ENCODE data around the gene WNK3. TPM values are rescaled to one million over a fixed set of nuclear protein-coding genes. Genes with fewer than 3 reads are reported as not detected.

Gene WNK3
- polyA plus RNA-seq, 3 donors, result not detected

DNA sequence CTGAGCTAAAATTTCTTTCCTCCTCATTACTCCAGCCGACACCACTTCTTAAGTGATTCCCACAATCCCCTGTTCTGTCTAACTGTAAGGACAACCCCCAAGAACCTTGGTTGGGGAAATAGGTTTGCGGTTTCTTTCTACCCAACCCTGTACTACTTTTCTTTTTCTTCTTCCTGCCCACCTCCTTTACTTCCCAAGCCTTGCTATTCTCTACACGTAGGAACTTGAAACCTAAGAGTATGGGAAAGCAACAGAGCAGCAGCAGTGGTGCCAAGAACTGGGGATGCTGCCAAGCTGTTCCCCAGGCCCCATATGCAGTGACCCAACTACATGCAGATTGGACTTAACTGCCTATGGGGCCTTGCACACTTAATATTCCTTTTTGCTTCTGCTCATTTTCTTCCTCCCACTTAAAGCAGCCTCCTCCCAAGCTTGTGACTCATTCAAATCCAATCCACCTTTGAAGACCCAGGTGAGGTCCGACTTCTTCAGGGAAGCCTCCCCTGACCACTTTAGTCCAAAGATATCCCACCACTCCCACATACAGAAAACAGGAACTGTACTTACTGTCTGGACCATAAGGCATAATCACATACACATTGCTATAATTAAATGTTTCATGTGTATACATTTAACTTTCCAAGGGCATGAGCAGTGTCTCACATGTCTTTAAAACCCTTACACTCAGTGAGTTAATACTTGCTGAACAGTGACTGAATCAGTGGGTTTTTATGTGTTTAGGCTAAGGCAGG, 176.5 kb downstream of the WNK3 start:
- Mint-ChIP-seq H3K4me3 (peak overlapping the region; percentile 76 to 80), H3K27ac (peak overlapping the region in 5 of 7 donors; percentile 10 to 89 (median 57)), H3K27me3 (ENCODE audit: low read depth in 3 of 3) (peaks cover 0 to 5% (median 0%) of the 10 kb centered on the region in 3 donors), H3K36me3 (peaks cover 0 to 5% of the 10 kb centered on the region in 2 donors), H3K9me3 (peaks cover 0 to 4% (median 0%) of the 10 kb centered on the region in 7 donors), H3K4me1 (peaks cover 51% of the 10 kb centered on the region)
- no peak overlapping the region for H3K9ac ChIP-seq (ENCODE audit: insufficient read depth, low read length, poor library complexity, severe bottlenecking)
- H3K4me1 ChIP-seq (ENCODE audit: control insufficient read depth in 1 of 2, insufficient read depth in 2 of 2, low read length in 2 of 2), result peaks cover 41 to 44% of the 10 kb centered on the region in 2 donors
- no peaks in the 10 kb centered on the region for H4K20me1 ChIP-seq (ENCODE audit: insufficient read depth, low read length)
- no peaks in the 10 kb centered on the region for H3K9me3 ChIP-seq (replicated peaks in 1 of 2; ENCODE audit: control insufficient read depth in 1 of 2, insufficient read depth in 1 of 2, low read length in 2 of 2)
- H3K36me3 ChIP-seq (replicated peaks in 1 of 2; ENCODE audit: control insufficient read depth in 1 of 2, insufficient read depth in 2 of 2, low read length in 2 of 2), result no peaks in the 10 kb centered on the region
- H3K4me2 ChIP-seq (replicated peaks; ENCODE audit: extremely low read depth, low read length, poor library complexity, severe bottlenecking), result peak overlapping the region; percentile 79
- peaks cover 39% of the 10 kb centered on the region for H3K79me2 ChIP-seq (ENCODE audit: insufficient read depth, low read length)
- no CpG with 5 or more reads among the region's 4 CpGs for WGBS (ENCODE audit: insufficient coverage)
- TF ChIP-seq, protein P1, sequence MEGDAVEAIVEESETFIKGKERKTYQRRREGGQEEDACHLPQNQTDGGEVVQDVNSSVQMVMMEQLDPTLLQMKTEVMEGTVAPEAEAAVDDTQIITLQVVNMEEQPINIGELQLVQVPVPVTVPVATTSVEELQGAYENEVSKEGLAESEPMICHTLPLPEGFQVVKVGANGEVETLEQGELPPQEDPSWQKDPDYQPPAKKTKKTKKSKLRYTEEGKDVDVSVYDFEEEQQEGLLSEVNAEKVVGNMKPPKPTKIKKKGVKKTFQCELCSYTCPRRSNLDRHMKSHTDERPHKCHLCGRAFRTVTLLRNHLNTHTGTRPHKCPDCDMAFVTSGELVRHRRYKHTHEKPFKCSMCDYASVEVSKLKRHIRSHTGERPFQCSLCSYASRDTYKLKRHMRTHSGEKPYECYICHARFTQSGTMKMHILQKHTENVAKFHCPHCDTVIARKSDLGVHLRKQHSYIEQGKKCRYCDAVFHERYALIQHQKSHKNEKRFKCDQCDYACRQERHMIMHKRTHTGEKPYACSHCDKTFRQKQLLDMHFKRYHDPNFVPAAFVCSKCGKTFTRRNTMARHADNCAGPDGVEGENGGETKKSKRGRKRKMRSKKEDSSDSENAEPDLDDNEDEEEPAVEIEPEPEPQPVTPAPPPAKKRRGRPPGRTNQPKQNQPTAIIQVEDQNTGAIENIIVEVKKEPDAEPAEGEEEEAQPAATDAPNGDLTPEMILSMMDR (IDR thresholded peaks at IDR 0.05), result no peak
- intact Hi-C loops (cut with micrococcal nuclease), result loop anchor here in 1 of 2 donors (5.0 kb wide), 1 partner anchor 139 kb away; the partner anchor contains the start of gene PHF8
- no peaks in the 10 kb centered on the region for H3K27me3 ChIP-seq (ENCODE audit: control insufficient read depth in 2 of 2, insufficient read depth in 2 of 2, low read length in 2 of 2)
- no peak for DNase-seq
- H3K4me3 ChIP-seq (replicated peaks in 1 of 3; ENCODE audit: low read depth in 2 of 3, low read length in 3 of 3), result peak overlapping the region in 1 of 3 experiments; percentile 79
- H2AFZ ChIP-seq (ENCODE audit: insufficient read depth, low read depth, low read length, poor library complexity, severe bottlenecking), result no peak overlapping the region
- no peak overlapping the region for H3K27ac ChIP-seq (ENCODE audit: low read depth in 1 of 2, low read length in 2 of 2)

DNA sequence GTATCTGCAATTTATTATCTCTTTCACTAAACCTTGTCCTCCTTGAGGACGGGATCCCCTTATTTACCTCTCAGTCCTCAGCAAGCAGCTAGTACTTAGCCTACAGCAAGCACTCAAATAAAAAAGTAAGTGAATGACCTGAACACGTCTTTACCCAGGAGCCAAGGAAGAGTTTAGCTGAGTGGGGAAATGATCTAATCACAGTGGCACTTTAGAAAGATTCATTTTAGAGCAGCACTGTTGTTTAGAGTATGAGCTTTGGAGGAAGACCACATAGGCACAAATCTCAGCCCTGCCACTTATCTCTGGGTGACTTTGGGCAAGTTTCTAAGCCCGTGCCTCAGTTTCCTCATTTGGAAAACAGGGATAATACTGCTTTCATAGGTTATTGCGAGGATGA, 177.4 kb downstream of the WNK3 start:
- Mint-ChIP-seq H3K4me3 (peak overlapping the region; percentile 27 to 48), H3K9me3 (peaks cover 0 to 4% (median 0%) of the 10 kb centered on the region in 7 donors), H3K27me3 (ENCODE audit: low read depth in 3 of 3) (peaks cover 0 to 6% (median 0%) of the 10 kb centered on the region in 3 donors), H3K36me3 (peaks cover 0 to 5% of the 10 kb centered on the region in 2 donors), H3K27ac (no peak overlapping the region), H3K4me1 (peaks cover 51% of the 10 kb centered on the region)
- TF ChIP-seq, protein P1 (IDR thresholded peaks at IDR 0.05), result no peak
- Histone ChIP-seq H3K27ac (ENCODE audit: low read depth in 1 of 2, low read length in 2 of 2) (no peak overlapping the region), H3K4me2 (replicated peaks; ENCODE audit: extremely low read depth, low read length, poor library complexity, severe bottlenecking) (no peak overlapping the region), H3K9ac (ENCODE audit: insufficient read depth, low read length, poor library complexity, severe bottlenecking) (no peak overlapping the region), H2AFZ (ENCODE audit: insufficient read depth, low read depth, low read length, poor library complexity, severe bottlenecking) (no peak overlapping the region), H4K20me1 (ENCODE audit: insufficient read depth, low read length) (no peaks in the 10 kb centered on the region), H3K9me3 (replicated peaks in 1 of 2; ENCODE audit: control insufficient read depth in 1 of 2, insufficient read depth in 1 of 2, low read length in 2 of 2) (no peaks in the 10 kb centered on the region), H3K27me3 (ENCODE audit: control insufficient read depth in 2 of 2, insufficient read depth in 2 of 2, low read length in 2 of 2) (no peaks in the 10 kb centered on the region), H3K4me3 (replicated peaks in 1 of 3; ENCODE audit: low read depth in 2 of 3, low read length in 3 of 3) (no peak overlapping the region), H3K36me3 (replicated peaks in 1 of 2; ENCODE audit: control insufficient read depth in 1 of 2, insufficient read depth in 2 of 2, low read length in 2 of 2) (no peaks in the 10 kb centered on the region), H3K79me2 (ENCODE audit: insufficient read depth, low read length) (peaks cover 49% of the 10 kb centered on the region), H3K4me1 (ENCODE audit: control insufficient read depth in 1 of 2, insufficient read depth in 2 of 2, low read length in 2 of 2) (peaks cover 41 to 44% of the 10 kb centered on the region in 2 donors)
- no CpG with 5 or more reads among the region's 4 CpGs for WGBS (ENCODE audit: insufficient coverage)
- intact Hi-C loops (cut with micrococcal nuclease), result loop anchor here in 1 of 2 donors (5.0 kb wide), 1 partner anchor 138 kb away; the partner anchor contains the start of gene PHF8
- no peak for DNase-seq

Data from CD14-positive monocyte (primary cell).